ENCODE data around the gene LPAR1. TPM values are rescaled to one million over a fixed set of nuclear protein-coding genes. Genes with fewer than 3 reads are reported as not detected.

Gene LPAR1
- total and polyA plus RNA-seq, 2 donors from 2014 or later, result 2.9 to 28.2 TPM

DNA sequence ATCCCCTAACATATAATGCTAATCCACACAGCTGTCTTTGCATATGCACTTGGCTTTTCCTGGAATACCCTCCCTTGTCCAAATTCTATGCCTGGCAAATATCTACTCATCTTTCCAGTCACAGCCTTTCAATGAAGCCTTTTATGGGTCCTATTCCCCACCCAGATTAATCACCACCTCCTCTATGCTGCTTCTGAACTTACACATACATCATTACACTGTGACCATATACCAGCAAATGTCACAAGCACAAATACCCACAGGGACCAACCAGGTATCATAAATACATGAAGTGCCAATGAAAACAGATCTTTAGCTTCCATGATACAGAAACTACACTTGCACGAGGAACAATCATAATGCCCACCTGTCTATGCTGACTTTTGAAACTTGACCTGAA lies 22.3 kb downstream of the LPAR1 start:
- no peak for DNase-seq
- Histone ChIP-seq H3K9me3 (ENCODE audit: control insufficient read depth in 2 of 3, insufficient read depth in 1 of 3, low read length in 3 of 3) (no peaks in the 10 kb centered on the region), H3K4me3 (ENCODE audit: low read length in 3 of 3) (no peak overlapping the region), H3K27ac (ENCODE audit: low read depth in 2 of 2, low read length in 2 of 2) (no peak overlapping the region), H3K36me3 (ENCODE audit: control insufficient read depth in 2 of 3, insufficient read depth in 3 of 3, low read length in 3 of 3) (no peaks in the 10 kb centered on the region), H3K9ac (ENCODE audit: low read length in 3 of 3) (no peak overlapping the region), H3K4me1 (ENCODE audit: control insufficient read depth in 2 of 3, insufficient read depth in 2 of 3, low read depth in 1 of 3, low read length in 3 of 3) (no peaks in the 10 kb centered on the region), H3K27me3 (ENCODE audit: control insufficient read depth, insufficient read depth, low read length) (no peaks in the 10 kb centered on the region)
- no peak for FAIRE-seq
- no peak for TF ChIP-seq CTCF (IDR thresholded peaks at IDR 0.05; ENCODE audit: borderline replicate concordance, extremely low read depth, insufficient read depth)
- intact Hi-C loops (cut with DNase I), result no loop called here

DNA sequence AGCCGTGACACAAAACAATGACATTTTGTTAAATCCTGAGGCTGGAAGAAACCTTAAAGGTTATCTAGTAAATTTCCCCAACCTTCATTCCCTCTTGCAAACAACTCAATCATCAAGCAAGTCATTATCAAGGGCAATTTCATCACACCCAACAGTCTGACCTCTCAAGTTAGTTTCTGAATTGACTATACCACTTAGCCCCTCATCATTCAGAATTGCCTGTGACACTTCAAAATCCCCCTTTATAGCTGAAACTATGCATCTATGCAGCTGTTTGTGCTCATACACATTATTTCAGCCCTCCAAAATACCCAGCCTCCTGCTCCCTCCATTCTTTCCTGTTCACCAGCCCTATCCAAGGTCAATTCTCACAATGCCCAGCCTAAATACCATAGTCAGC lies 24.6 kb downstream of the LPAR1 start:
- H3K36me3 ChIP-seq (ENCODE audit: control insufficient read depth in 2 of 3, insufficient read depth in 3 of 3, low read length in 3 of 3), result no peaks in the 10 kb centered on the region
- no peaks in the 10 kb centered on the region for H3K4me1 ChIP-seq (ENCODE audit: control insufficient read depth in 2 of 3, insufficient read depth in 2 of 3, low read depth in 1 of 3, low read length in 3 of 3)
- H3K27me3 ChIP-seq (ENCODE audit: control insufficient read depth, insufficient read depth, low read length), result no peaks in the 10 kb centered on the region
- no peak for TF ChIP-seq CTCF (IDR thresholded peaks at IDR 0.05; ENCODE audit: borderline replicate concordance, extremely low read depth, insufficient read depth)
- intact Hi-C loops (cut with DNase I), result no loop called here
- H3K4me3 ChIP-seq (ENCODE audit: low read length in 3 of 3), result no peak overlapping the region
- H3K9ac ChIP-seq (ENCODE audit: low read length in 3 of 3), result no peak overlapping the region
- FAIRE-seq (no peak), DNase-seq (no peak)
- H3K27ac ChIP-seq (ENCODE audit: low read depth in 2 of 2, low read length in 2 of 2), result no peak overlapping the region
- no peaks in the 10 kb centered on the region for H3K9me3 ChIP-seq (ENCODE audit: control insufficient read depth in 2 of 3, insufficient read depth in 1 of 3, low read length in 3 of 3)

DNA sequence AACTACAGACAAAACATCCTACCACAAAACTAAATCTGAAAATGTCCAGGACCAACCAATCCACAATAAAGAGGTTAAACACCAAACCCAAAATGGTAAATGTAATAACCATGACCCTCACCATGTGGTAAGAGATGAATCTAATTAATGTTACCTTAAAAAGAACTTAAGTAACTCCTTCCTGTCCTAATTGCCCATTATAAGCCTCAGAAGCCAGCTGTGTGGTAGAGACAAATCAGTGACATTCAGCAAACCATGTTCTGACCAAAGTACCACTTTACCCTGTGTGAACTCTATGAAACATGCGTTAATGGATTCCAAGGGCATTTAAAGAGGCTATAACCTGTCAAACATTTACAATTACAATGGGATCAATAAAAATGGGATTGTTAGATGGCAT lies 25.0 kb downstream of the LPAR1 start:
- no peak for DNase-seq
- intact Hi-C loops (cut with DNase I), result no loop called here
- H3K4me1 ChIP-seq (ENCODE audit: control insufficient read depth in 2 of 3, insufficient read depth in 2 of 3, low read depth in 1 of 3, low read length in 3 of 3), result no peaks in the 10 kb centered on the region
- no peaks in the 10 kb centered on the region for H3K9me3 ChIP-seq (ENCODE audit: control insufficient read depth in 2 of 3, insufficient read depth in 1 of 3, low read length in 3 of 3)
- H3K4me3 ChIP-seq (ENCODE audit: low read length in 3 of 3), result no peak overlapping the region
- no peak overlapping the region for H3K27ac ChIP-seq (ENCODE audit: low read depth in 2 of 2, low read length in 2 of 2)
- no peaks in the 10 kb centered on the region for H3K36me3 ChIP-seq (ENCODE audit: control insufficient read depth in 2 of 3, insufficient read depth in 3 of 3, low read length in 3 of 3)
- no peak overlapping the region for H3K9ac ChIP-seq (ENCODE audit: low read length in 3 of 3)
- H3K27me3 ChIP-seq (ENCODE audit: control insufficient read depth, insufficient read depth, low read length), result no peaks in the 10 kb centered on the region
- no peak for FAIRE-seq
- TF ChIP-seq CTCF (IDR thresholded peaks at IDR 0.05; ENCODE audit: borderline replicate concordance, extremely low read depth, insufficient read depth), result no peak

All from kidney (tissue), 14 donors.